NCI-H446 treated with DMSO at 0.1 percent for 48 hours (cell line): ENCODE measurements around the gene COBL.
"Not testable (repeated sequence)": the region's sequence is repeated elsewhere in the genome, so short reads cannot be mapped to it uniquely, and the experiment has no call there.

ENCODE experiments used
- DNase-seq: peaks from one replicate; lab custom pipeline; 2025; lab: John Stamatoyannopoulos, UW

COBL gene

GRCh38 chr7:51229620-51230323 lies 86.8 kb downstream of the COBL start:
- no peak for DNase-seq

GRCh38 chr7:51229106-51229537 lies 87.5 kb downstream of the COBL start:
- no peak for DNase-seq

- DNase-seq = no peak
These were observed 88.1 kb downstream of the COBL start for GRCh38 chr7:51228386-51228958.

GRCh38 chr7:51227861-51228260 lies 88.7 kb downstream of the COBL start:
- DNase-seq = no peak

- DNase-seq = no peak
These were observed 89.6 kb downstream of the COBL start for GRCh38 chr7:51226916-51227535.

GRCh38 chr7:51226063-51226755 lies 90.4 kb downstream of the COBL start:
- no peak for DNase-seq

- no peak for DNase-seq
These were observed 91.6 kb downstream of the COBL start for GRCh38 chr7:51224811-51225595.

GRCh38 chr7:51223505-51223904 lies 93.1 kb downstream of the COBL start:
- no peak for DNase-seq

GRCh38 chr7:51222916-51223315 lies 93.7 kb downstream of the COBL start:
- DNase-seq = no peak

- DNase-seq = no peak
These were observed 96.4 kb downstream of the COBL start for GRCh38 chr7:51220226-51220625.

GRCh38 chr7:51219261-51219988 lies 97.2 kb downstream of the COBL start:
- no peak for DNase-seq

GRCh38 chr7:51217804-51218203 lies 98.8 kb downstream of the COBL start:
- no peak for DNase-seq

GRCh38 chr7:51214098-51214497 lies 102.5 kb downstream of the COBL start:
- no peak for DNase-seq

GRCh38 chr7:51213618-51214017 lies 103.0 kb downstream of the COBL start:
- no peak for DNase-seq

GRCh38 chr7:51210766-51211165 lies 105.8 kb downstream of the COBL start:
- DNase-seq = no peak

- no peak for DNase-seq
These were observed 107.2 kb downstream of the COBL start for GRCh38 chr7:51209426-51209825.

GRCh38 chr7:51208125-51208524 lies 108.5 kb downstream of the COBL start:
- DNase-seq = not testable (repeated sequence)

GRCh38 chr7:51198654-51199053 lies 118.0 kb downstream of the COBL start:
- DNase-seq = no peak

GRCh38 chr7:51190969-51191368 lies 125.6 kb downstream of the COBL start:
- no peak for DNase-seq

GRCh38 chr7:51189777-51190176 lies 126.8 kb downstream of the COBL start:
- DNase-seq = no peak

- DNase-seq = no peak
These were observed 127.6 kb downstream of the COBL start for GRCh38 chr7:51188987-51189386.
